H1 (cell line): ENCODE results near the gene PLPP7. TPM values are rescaled to one million over a fixed set of nuclear protein-coding genes. Genes with fewer than 3 reads are reported as not detected.

ENCODE experiments used
- CTCF ChIA-PET: fragments of 300-600 bp; sonication (Branson Sonifier 250); formaldehyde crosslinking; loops from one replicate; lab custom pipeline; 2021; ENCODE audit not compliant: partially characterized antibody; lab: Charles Lee
- POLR2A ChIA-PET: fragments of 300-600 bp; sonication (Branson Sonifier 250); formaldehyde crosslinking; loops from one replicate; lab custom pipeline; 2021; ENCODE audit warnings: inconsistent platforms; ENCODE audit not compliant: partially characterized antibody; lab: Charles Lee
- DNase-seq, 2 experiments: peaks; one replicate each; pipeline versions ENCODE4 v3.0.0 to v3.0.0-alpha.2; 2010 to 2022; ENCODE audit warnings: low spot score in 2 of 2, low read depth in 1 of 2, mixed read lengths in 1 of 2
- FAIRE-seq: peaks from 2 replicates; lab custom pipeline; 2011; peaks lifted over from hg19 to GRCh38; lab: Jason Lieb, UNC
- H2AFZ ChIP-seq: 2 replicates; pipeline ENCODE4 v1.8.1; 2012; ENCODE audit warnings: low read length, inconsistent platforms
- H2AK5ac ChIP-seq: 2 replicates; pipeline ENCODE4 v1.6.1; 2013; ENCODE audit warnings: low read depth, low read length
- H2BK120ac ChIP-seq: replicated peaks from 2 replicates; pipeline ENCODE3; 2013; ENCODE audit warnings: low read depth, low read length, inconsistent platforms
- H2BK12ac ChIP-seq: 2 replicates; pipeline ENCODE4 v1.6.1; 2013; ENCODE audit warnings: low read depth, low read length
- H2BK15ac ChIP-seq: 2 replicates; pipeline ENCODE4 v1.6.1; 2013; ENCODE audit warnings: low read length
- H2BK20ac ChIP-seq: 2 replicates; pipeline ENCODE4 v1.6.1; 2013; ENCODE audit warnings: low read length
- H2BK5ac ChIP-seq: 2 replicates; pipeline ENCODE4 v1.6.1; 2013; ENCODE audit warnings: low read depth, low read length
- H3K14ac ChIP-seq: 2 replicates; pipeline ENCODE4 v1.6.1; 2013; ENCODE audit warnings: inconsistent platforms; ENCODE audit not compliant: insufficient read length
- H3K18ac ChIP-seq: 2 replicates; pipeline ENCODE4 v1.6.1; 2013; ENCODE audit warnings: low read length; ENCODE audit errors: extremely low read depth
- H3K23ac ChIP-seq: 2 replicates; pipeline ENCODE4 v1.6.1; 2013; ENCODE audit warnings: inconsistent platforms; ENCODE audit not compliant: insufficient read length
- H3K23me2 ChIP-seq: 2 replicates; pipeline ENCODE4 v1.6.1; 2013; ENCODE audit warnings: low read depth, low read length
- H3K27ac ChIP-seq: 2 replicates; pipeline ENCODE4 v1.6.1; 2011; ENCODE audit warnings: low read depth, low read length, inconsistent platforms
- H3K27me3 ChIP-seq, 4 experiments: replicated peaks in 1 of 4; 1 replicate in 1 of 4; 2 replicates in 3 of 4; pipeline versions ENCODE4 v1.6.1 to v1.8.1; 2011 to 2013; ENCODE audit warnings: low read length in 3 of 4, mild to moderate bottlenecking in 3 of 4, inconsistent platforms in 2 of 4, mixed read lengths in 2 of 4, moderate library complexity in 1 of 4; ENCODE audit not compliant: control insufficient read depth in 3 of 4, insufficient read depth in 3 of 4; ENCODE audit errors: extremely low read depth in 1 of 4
- H3K36me3 ChIP-seq, 4 experiments: 2 replicates each; pipeline versions ENCODE4 v1.6.1 to v1.8.1; 2011 to 2013; ENCODE audit warnings: mild to moderate bottlenecking in 4 of 4, low read length in 3 of 4, moderate library complexity in 2 of 4, control low read depth in 1 of 4, inconsistent platforms in 1 of 4; ENCODE audit not compliant: insufficient read depth in 4 of 4, control insufficient read depth in 2 of 4
- H3K4ac ChIP-seq: replicated peaks from 2 replicates; pipeline ENCODE3; 2013; ENCODE audit warnings: low read length, low read depth, mixed read lengths, inconsistent platforms; ENCODE audit not compliant: insufficient read length
- H3K4me1 ChIP-seq, 4 experiments: replicated peaks in 1 of 4; 1 replicate in 1 of 4; 2 replicates in 3 of 4; pipeline versions ENCODE4 v1.6.1 to v1.8.1; 2011 to 2013; ENCODE audit warnings: low read length in 3 of 4, inconsistent platforms in 2 of 4, mixed read lengths in 1 of 4; ENCODE audit not compliant: insufficient read depth in 4 of 4, control insufficient read depth in 3 of 4
- H3K4me2 ChIP-seq, 2 experiments: 2 replicates each; pipeline versions ENCODE4 v1.6.1 to v1.8.1; 2011 to 2013; ENCODE audit warnings: low read depth in 2 of 2, low read length in 2 of 2, control low read depth in 1 of 2, inconsistent platforms in 1 of 2, mild to moderate bottlenecking in 1 of 2; ENCODE audit not compliant: insufficient read depth in 1 of 2
- H3K4me3 ChIP-seq, 4 experiments: fragments of 200-600, 300-600 bp in 1 of 4; sonication (generic), shearing (Covaris generic), sonication (Bioruptor Twin) in 1 of 4; 2 replicates each; pipeline versions ENCODE4 v1.5.1 to v1.8.1; 2011 to 2016; ENCODE audit warnings: low read length in 4 of 4, low read depth in 3 of 4, control low read depth in 2 of 4, inconsistent platforms in 2 of 4, mild to moderate bottlenecking in 2 of 4, mixed read lengths in 1 of 4, moderate library complexity in 1 of 4; ENCODE audit not compliant: insufficient read depth in 2 of 4; ENCODE audit errors: extremely low read depth in 1 of 4
- H3K56ac ChIP-seq: replicated peaks from 2 replicates; pipeline ENCODE3; 2013; ENCODE audit warnings: low read depth, mild to moderate bottlenecking, mixed read lengths, low read length, inconsistent platforms; ENCODE audit not compliant: insufficient read length
- H3K79me1 ChIP-seq: 2 replicates; pipeline ENCODE4 v1.6.1; 2013; ENCODE audit warnings: low read depth, low read length, control low read depth
- H3K79me2 ChIP-seq, 2 experiments: 2 replicates each; pipeline versions ENCODE4 v1.6.1 to v1.8.1; 2012 to 2013; ENCODE audit warnings: low read length in 2 of 2, mild to moderate bottlenecking in 2 of 2, inconsistent platforms in 1 of 2; ENCODE audit not compliant: insufficient read depth in 2 of 2, control insufficient read depth in 1 of 2
- H3K9ac ChIP-seq, 4 experiments: replicated peaks in 1 of 4; 1 replicate in 1 of 4; 2 replicates in 3 of 4; pipeline versions ENCODE4 v1.6.1 to v1.8.1; 2011 to 2013; ENCODE audit warnings: low read depth in 3 of 4, low read length in 3 of 4, control low read depth in 2 of 4, mild to moderate bottlenecking in 2 of 4, moderate library complexity in 2 of 4, inconsistent platforms in 1 of 4; ENCODE audit errors: extremely low read depth in 1 of 4
- H3K9me3 ChIP-seq, 2 experiments: 2 replicates each; pipeline versions ENCODE4 v1.6.1 to v1.8.1; 2012 to 2013; ENCODE audit warnings: mild to moderate bottlenecking in 2 of 2, moderate library complexity in 2 of 2, control low read depth in 1 of 2, inconsistent platforms in 1 of 2, low read depth in 1 of 2, low read length in 1 of 2, mixed read lengths in 1 of 2; ENCODE audit not compliant: insufficient read depth in 2 of 2
- H4K20me1 ChIP-seq, 2 experiments: replicated peaks in 1 of 2; 2 replicates each; pipeline versions ENCODE3 to v1.8.1; 2011 to 2013; ENCODE audit warnings: inconsistent platforms in 2 of 2, low read length in 2 of 2, mild to moderate bottlenecking in 1 of 2; ENCODE audit not compliant: insufficient read depth in 2 of 2, control insufficient read depth in 1 of 2
- H4K5ac ChIP-seq: 2 replicates; pipeline ENCODE4 v1.6.1; 2013; ENCODE audit warnings: low read length, low read depth, mixed read lengths, inconsistent platforms; ENCODE audit not compliant: insufficient read length
- H4K8ac ChIP-seq: 2 replicates; pipeline ENCODE4 v1.8.0; 2013; ENCODE audit warnings: mild to moderate bottlenecking, moderate library complexity, low read length, inconsistent platforms; ENCODE audit not compliant: insufficient read depth; ENCODE audit errors: extremely low read depth
- H4K91ac ChIP-seq: replicated peaks from 2 replicates; pipeline ENCODE3; 2013; ENCODE audit warnings: low read length, mixed read lengths, inconsistent platforms; ENCODE audit not compliant: insufficient read length
- CEBPB ChIP-seq: IDR thresholded peaks from 2 replicates; pipeline ENCODE4 v1.6.1; 2012; ENCODE audit warnings: low read depth, low read length
- CHD2 ChIP-seq: IDR thresholded peaks from 2 replicates; pipeline ENCODE4 v1.6.1; 2012; ENCODE audit warnings: low read length, improper control_type of control experiment
- GABPA ChIP-seq: IDR thresholded peaks from 2 replicates; pipeline ENCODE4 v1.6.1; 2011; ENCODE audit warnings: mild to moderate bottlenecking, low read length, moderate library complexity, borderline replicate concordance; ENCODE audit not compliant: insufficient read depth
- KDM1A ChIP-seq: fragments of 200-600, 300-600 bp; sonication (generic); IDR thresholded peaks from 2 replicates; pipeline ENCODE4 v1.7.1; 2016; ENCODE audit warnings: mild to moderate bottlenecking, low read length, borderline replicate concordance
- POU5F1 ChIP-seq: IDR thresholded peaks from 2 replicates; pipeline ENCODE4 v1.6.1; 2011; ENCODE audit warnings: low read depth, mild to moderate bottlenecking, low read length, moderate library complexity
- RFX5 ChIP-seq: IDR thresholded peaks from 2 replicates; pipeline ENCODE4 v1.6.1; 2011; ENCODE audit warnings: low read depth, low read length, improper control_type of control experiment, borderline replicate concordance
- RXRA ChIP-seq: IDR thresholded peaks from 2 replicates; pipeline ENCODE4 v1.6.1; 2011; ENCODE audit warnings: low read depth, mild to moderate bottlenecking, low read length, moderate library complexity; ENCODE audit not compliant: insufficient read depth
- SIN3A ChIP-seq, 2 experiments: IDR thresholded peaks in 1 of 2; conservative IDR thresholded peaks in 1 of 2; 2 replicates each; pipeline ENCODE4 v1.6.1; 2011 to 2012; ENCODE audit warnings: low read length in 2 of 2, improper control_type of control experiment in 1 of 2, low read depth in 1 of 2, mild to moderate bottlenecking in 1 of 2
- SP2 ChIP-seq: IDR thresholded peaks from 2 replicates; pipeline ENCODE4 v1.6.1; 2012; ENCODE audit warnings: mild to moderate bottlenecking, low read length, inconsistent platforms
- TAF1 ChIP-seq: IDR thresholded peaks from 2 replicates; pipeline ENCODE4 v1.6.1; 2011; ENCODE audit warnings: mild to moderate bottlenecking, low read depth, low read length
- TBP ChIP-seq: IDR thresholded peaks from 2 replicates; pipeline ENCODE4 v1.6.1; 2011; ENCODE audit warnings: low read depth, low read length, improper control_type of control experiment
- WGBS, 2 experiments: shearing (Covaris generic) in 1 of 2; methylation state at CpG; one replicate each; pipeline versions ENCODE4 v1.1.6 to v1.1.7; 2013 to 2015; ENCODE audit warnings: low lambda C conversion rate in 2 of 2, mixed read lengths in 2 of 2, inconsistent platforms in 1 of 2, low coverage in 1 of 2, missing lambda C conversion rate in 1 of 2; ENCODE audit not compliant: insufficient replicate concordance in 2 of 2, insufficient coverage in 1 of 2, insufficient read length in 1 of 2; ENCODE audit errors: extremely low coverage in 1 of 2, missing lambda C conversion rate in 1 of 2; 5-methylcytosine and 5-hydroxymethylcytosine counted together
- polyA plus RNA-seq, 7 experiments: library from polyadenylated mRNA; depleted of rRNA in 3 of 7; stranded (reverse) in 5 of 7; unstranded in 2 of 7; fragments of >200 nt in 5 of 7; fragments of 200-250 nt in 2 of 7; gene quantifications; 1 replicate in 5 of 7; 2 replicates in 1 of 7; 4 replicates in 1 of 7; pipeline versions ENCODE4 v1.2.1 to v1.2.3, GENCODE V29; 2011 to 2013; ENCODE audit warnings: missing spikeins in 2 of 7, mixed read lengths in 2 of 7
- total RNA-seq: library from RNA; stranded (reverse); fragmentation: NEBNext Ultra II Directional; extraction: Animal tissue kit (Norgen Biotek cat#: 25700); gene quantifications from 2 replicates; pipeline ENCODE4 v1.2.1, GENCODE V29; 2021

PLPP7 gene
- total and polyA plus RNA-seq, 2 of the 8 experiments (the other 6 are each of a cell fraction or from before 2014, with no cell fraction given), result 3.4 to 3.9 TPM

DNA sequence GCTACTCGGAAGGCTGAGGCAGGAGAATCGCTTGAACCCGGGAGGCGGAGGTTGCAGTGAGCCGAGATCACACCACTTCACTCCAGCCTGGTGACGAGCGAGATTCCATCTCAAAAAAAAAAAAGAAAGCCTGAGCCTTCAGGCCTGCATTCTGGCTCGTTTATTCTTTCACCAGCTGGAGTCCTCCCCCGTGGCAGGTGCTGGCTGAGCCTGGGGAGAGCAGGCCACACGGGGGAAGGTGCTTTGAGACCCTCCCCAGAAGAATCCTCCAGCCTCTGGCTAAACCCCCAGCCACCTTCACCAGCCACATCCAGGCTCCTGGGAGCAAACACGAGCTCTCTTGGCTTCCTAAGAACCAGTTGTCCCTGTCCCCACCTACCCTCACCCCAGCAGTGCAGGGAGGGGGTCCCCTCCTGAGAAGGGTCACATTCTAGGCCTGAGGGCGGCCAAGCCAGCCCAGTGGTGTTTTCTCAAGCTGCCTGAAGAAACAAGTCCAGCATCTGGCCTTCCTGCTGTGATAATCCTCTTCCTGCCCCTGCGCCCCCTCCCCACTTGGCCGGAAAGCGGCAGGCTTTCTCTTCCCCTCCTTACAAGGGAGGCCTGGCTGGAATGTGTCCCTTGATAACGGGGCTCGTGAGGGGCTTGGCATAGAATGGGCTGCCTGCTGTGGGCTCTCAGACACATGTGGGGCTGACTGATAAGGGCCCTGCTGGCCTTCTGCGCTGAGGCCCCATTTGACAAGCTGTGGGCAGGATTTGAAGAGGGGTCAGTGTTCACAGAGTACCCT lies 41.5 kb downstream of the PLPP7 start:
- ChIA-PET POLR2A (interaction anchor here (0.9 to 1.6 kb wide), 6 partner anchors 19 to 74 kb away, joined by 3 to 4 read pairs (median 3); no protein-coding TSS in a partner anchor), CTCF (interaction anchor here (0.6 to 2.2 kb wide), 9 partner anchors 11 to 165 kb away, joined by 3 to 10 read pairs (median 3); no protein-coding TSS in a partner anchor)
- H3K27me3 ChIP-seq, result no peaks in the 10 kb centered on the region
- no peak overlapping the region for H2BK15ac ChIP-seq
- peaks cover 0 to 19% (median 9%) of the 10 kb centered on the region in 4 experiments; a peak in 6 of 7 replicates for H3K4me1 ChIP-seq
- no peaks in the 10 kb centered on the region for H3K36me3 ChIP-seq
- no peak overlapping the region for H3K14ac ChIP-seq
- H3K9me3 ChIP-seq, result no peaks in the 10 kb centered on the region
- H2BK12ac ChIP-seq, result 0 out of 2 replicates have a peak overlapping the region, but pooled peaks have one; percentile 43
- peak overlapping the region; percentile 1 to 47; a peak in 2 of 4 replicates for H3K4me2 ChIP-seq
- peak overlapping the region; percentile 88 for H3K18ac ChIP-seq
- H3K4ac ChIP-seq, result no peak overlapping the region
- no peak for FAIRE-seq
- peak overlapping the region; percentile 69 for H4K91ac ChIP-seq
- H3K79me1 ChIP-seq, result no peaks in the 10 kb centered on the region
- peak; percentile 73 to 80 for DNase-seq
- peak overlapping the region; percentile 92; the same call in 1 of the 2 replicates for H2BK5ac ChIP-seq
- H3K23ac ChIP-seq, result no peak overlapping the region
- H3K4me3 ChIP-seq, result peak overlapping the region in 2 of 4 experiments; percentile 14 to 32; a peak in 3 of 8 replicates
- H3K79me2 ChIP-seq, result no peaks in the 10 kb centered on the region
- H2AK5ac ChIP-seq, result no peak overlapping the region
- H2AFZ ChIP-seq, result peak overlapping the region; percentile 3; the same call in 1 of the 2 replicates
- H2BK120ac ChIP-seq, result peak overlapping the region; percentile 62
- whole genome bisulfite sequencing, 2 experiments, result 40% methylated on average over 16 of the region's 18 CpGs; no CpG with 5 or more reads in 1 of the 2 experiments
- no peak overlapping the region for H3K56ac ChIP-seq
- H4K20me1 ChIP-seq, result no peaks in the 10 kb centered on the region
- no peaks in the 10 kb centered on the region for H3K23me2 ChIP-seq
- H2BK20ac ChIP-seq, result 0 out of 2 replicates have a peak overlapping the region, but pooled peaks have one; percentile 34
- no peak overlapping the region for H4K5ac ChIP-seq
- H3K9ac ChIP-seq, result no peak overlapping the region
- H4K8ac ChIP-seq, result no peak overlapping the region
- H3K27ac ChIP-seq, result peak overlapping the region; percentile 62; the same call in 1 of the 2 replicates
- TF ChIP-seq RFX5 (no peak), SIN3A (conservative IDR thresholded peaks at IDR 0.05 in 1 of 2, IDR thresholded peaks at IDR 0.05 in 1 of 2; ENCODE audit: low read depth in 1 of 2, low read length in 2 of 2) (peak in 1 of 2 experiments; percentile 58; a peak in 1 of 4 replicates), TBP (no peak), POU5F1 (no peak), CHD2 (0 out of 2 replicates have a peak, but pooled peaks have one; percentile 48), TAF1 (0 out of 2 replicates have a peak, but pooled peaks have one; percentile 10), GABPA (peak; percentile 94), KDM1A (no peak; the same call in 1 of the 2 replicates), CEBPB (no peak), RXRA (no peak), SP2 (no peak)
